ENCODE measurements around the gene PDLIM1. TPM values are rescaled to one million over a fixed set of nuclear protein-coding genes. Genes with fewer than 3 reads are reported as not detected.

PDLIM1 gene, protein sequence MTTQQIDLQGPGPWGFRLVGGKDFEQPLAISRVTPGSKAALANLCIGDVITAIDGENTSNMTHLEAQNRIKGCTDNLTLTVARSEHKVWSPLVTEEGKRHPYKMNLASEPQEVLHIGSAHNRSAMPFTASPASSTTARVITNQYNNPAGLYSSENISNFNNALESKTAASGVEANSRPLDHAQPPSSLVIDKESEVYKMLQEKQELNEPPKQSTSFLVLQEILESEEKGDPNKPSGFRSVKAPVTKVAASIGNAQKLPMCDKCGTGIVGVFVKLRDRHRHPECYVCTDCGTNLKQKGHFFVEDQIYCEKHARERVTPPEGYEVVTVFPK
- 40.6 TPM for polyA plus RNA-seq (ENCODE audit: insufficient read length)

- no peak for DNase-seq (ENCODE audit: low read depth)
Observed at GRCh38 chr10:95290461-95291364, at the start of gene PDLIM1. TSS of gene PDLIM1 (minus strand) at chr10:95291003. CDS start at chr10:95290915, 88 bp downstream.

DNA sequence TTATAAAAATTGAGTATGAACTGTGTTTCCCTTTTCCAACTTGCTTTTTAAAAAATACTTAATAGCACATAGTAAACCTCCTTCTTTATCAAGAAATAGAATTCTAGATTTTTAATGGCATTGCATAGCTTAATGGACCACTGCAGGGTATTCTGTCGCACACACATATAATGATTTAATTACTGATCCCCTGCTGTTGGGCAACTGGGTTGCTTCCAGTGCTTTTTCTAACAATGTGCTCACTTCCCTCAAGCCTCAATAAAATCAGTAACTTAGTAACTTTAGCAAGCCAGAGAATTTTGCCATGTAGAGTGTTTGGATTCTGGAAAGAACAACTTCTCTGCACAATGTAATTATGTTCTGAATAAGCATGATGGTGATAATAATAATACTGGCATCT, 49.1 kb upstream of the PDLIM1 start:
- no peak for DNase-seq (ENCODE audit: low read depth)

DNA sequence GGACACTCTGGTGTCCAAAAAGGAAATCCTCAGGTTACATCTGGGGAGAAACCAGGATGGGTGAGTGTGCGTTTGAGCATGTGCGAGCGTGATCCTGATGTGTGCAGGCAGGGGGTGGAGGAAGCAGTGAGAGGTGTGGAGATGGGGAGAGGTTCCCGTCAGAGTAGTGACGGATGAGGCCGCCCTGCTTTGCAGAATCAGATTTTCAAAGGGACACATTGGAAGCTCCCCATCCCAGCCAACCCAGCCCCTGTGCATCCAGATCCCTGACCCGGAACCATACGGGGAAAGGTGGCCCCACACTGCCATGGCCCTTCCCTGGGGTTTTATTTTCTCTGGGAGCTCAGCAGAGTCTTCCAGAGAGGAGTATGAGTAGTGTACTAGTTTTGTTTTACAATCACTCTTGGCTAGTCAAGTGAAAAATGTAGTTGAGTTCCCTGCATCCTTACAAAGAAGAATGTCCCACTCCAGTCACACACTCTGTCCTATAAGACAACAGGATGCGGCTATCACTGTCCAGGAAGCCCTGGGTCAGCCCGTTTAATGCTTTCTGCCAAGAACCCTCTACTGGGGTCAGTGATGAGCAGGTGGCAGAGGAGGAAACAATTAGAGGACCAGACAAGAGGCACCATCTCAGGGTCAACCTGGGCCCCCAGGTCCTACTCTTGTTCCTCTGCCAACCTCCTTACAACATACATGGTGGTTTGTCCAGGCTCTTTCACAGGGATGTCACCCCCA, 46.8 kb upstream of the PDLIM1 start:
- DNase-seq (ENCODE audit: low read depth): no peak

DNA sequence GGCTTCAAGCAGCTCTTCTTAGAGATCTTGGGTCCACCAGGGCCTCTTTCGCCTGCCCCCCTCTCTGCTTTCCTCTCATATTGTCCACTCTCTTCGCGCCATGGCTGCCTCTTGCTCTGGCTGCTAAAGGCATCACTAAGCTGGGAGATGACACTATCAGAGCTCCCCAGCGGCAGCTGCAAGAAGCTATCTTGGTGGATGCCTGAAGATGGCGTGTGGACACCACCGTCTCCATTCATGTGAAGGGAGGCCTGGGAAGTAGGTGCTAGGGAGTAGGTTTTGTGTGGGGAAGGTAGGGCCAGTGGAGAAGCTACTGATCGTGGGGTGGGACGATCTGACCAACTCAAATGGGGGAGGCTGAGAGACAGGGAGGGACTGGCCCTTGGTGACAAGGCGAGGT, 45.9 kb upstream of the PDLIM1 start:
- no peak for DNase-seq (ENCODE audit: low read depth)

- no peak for DNase-seq (ENCODE audit: low read depth)
Observed at GRCh38 chr10:95335933-95336699, 45.3 kb upstream of the PDLIM1 start.

DNA sequence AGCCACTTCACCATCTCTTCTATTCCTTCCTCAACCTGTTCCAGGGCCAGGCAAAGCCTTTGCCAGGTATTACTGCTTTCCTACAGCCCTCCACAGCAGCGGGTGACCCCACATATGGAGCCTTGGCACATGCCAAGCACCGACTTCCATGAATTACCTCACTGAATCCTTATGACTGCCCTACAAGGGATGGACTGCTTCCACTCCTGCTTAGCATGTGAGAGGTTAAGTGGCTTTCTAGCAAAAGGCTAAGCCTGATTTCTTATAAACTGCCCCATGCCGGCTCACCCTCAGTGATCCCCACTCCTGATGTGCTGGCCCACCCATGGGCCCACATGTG, 44.0 kb upstream of the PDLIM1 start:
- no peak for DNase-seq (ENCODE audit: low read depth)

DNA sequence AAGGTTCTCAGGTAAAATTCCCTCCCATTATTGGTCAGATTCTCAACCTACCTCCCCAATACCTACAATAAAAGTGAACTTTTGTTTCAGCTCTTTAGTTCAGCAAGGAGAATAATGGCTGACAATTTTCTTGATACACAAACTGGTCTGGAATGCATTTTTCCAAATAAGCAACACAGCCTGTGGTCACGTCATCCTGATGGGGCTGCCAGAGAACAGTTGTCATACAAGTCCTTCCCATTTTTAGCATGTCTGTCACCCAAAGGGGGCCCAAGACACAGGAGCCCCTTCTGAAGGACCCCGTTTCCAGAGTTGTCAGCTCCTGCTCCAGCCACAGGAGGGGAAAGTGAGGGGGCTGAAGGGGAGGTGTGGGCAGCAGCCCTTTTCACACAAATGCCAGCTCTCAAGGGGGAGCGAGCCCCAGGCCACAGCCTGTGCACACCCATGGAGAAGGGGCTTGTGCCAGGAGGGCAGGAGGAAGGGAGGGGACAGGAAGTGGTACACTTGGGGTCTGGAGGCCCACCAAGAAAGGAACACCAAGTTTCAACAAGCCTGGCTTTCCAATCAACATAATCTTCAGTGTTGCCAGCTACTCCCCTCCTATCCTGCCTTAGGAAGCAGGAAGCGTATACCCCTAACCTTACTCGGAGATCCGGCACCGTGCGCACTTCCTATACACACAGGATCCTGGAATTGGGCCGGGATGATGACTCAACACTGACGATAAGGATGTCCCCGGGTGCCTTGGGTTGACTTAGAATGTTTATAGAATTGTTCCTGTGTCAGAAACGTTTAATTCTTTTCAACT, 43.4 kb upstream of the PDLIM1 start:
- no peak for DNase-seq (ENCODE audit: low read depth)

- DNase-seq (ENCODE audit: low read depth): no peak
Observed at GRCh38 chr10:95332666-95333249, 42.0 kb upstream of the PDLIM1 start.

DNA sequence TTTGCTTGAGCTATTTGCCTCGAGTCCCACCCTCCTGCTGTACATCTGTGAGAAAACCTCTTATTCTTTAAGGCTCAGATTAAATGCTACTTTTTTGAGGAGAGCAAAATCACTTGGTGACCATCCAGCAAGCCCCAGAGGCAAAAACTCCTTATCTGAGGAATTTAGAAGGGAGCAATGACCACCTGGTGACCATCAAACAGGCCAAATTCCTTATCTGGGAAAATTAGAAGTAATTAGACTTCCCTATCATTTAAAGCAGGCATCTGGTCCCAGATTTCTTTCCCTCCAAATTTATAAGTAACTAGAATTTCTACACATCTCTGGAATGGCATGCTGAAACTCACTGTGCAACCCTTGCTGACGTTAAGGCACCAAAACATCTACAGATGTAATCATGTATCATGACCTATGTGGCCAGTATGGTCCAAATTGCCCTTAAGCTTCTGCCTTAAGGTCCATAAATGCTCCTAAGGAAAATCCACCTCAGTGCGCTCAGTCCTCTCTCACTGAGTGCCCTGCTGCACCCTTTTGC, 40.9 kb upstream of the PDLIM1 start:
- DNase-seq (ENCODE audit: low read depth): no peak

DNA sequence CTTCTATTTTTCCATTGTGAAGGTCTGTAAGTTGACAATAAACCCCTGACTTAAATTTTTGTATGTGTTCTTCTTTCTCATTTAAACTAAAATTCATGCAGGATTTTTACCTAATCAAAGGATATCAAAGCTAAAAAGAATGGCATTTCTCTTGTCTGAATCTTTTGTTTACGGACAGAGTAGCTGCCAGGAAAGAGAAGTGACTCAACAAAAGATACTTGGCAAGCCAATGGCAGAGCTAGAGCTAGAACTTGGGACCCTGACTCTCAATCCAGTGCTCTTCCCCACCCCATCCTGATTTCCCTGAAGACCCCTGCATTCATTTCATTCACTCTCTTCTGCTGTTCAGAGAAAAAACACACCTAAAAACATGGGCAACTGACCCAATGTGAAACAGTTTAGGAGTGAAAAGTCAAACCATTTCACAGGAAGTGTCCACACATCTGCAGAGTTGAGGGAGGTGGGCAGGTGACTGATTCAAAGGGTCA, 40.2 kb upstream of the PDLIM1 start:
- DNase-seq (ENCODE audit: low read depth): no peak

DNA sequence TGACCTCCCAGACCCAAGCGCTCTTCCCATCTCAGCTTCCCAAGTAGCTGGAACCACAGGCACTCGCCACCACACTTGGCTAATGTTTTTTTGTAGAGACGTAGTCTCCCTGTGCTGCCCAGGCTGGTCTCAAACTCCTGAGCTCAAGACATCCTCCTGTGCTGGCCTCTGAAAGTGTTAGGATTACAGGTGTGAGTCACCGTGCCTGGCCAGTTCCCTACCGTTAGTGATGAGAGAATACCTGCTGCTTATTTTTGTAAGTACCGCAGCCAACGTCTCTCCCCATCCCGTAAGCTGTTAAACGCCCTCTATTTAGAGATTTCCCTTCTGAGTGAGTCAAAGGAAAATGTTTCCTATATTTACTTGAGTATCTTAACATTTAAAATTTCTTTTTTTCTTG, 38.5 kb upstream of the PDLIM1 start:
- DNase-seq (ENCODE audit: low read depth): no peak

GRCh38 chr10:95328013-95328412, 37.2 kb upstream of the PDLIM1 start:
- DNase-seq (ENCODE audit: low read depth): no peak

DNA sequence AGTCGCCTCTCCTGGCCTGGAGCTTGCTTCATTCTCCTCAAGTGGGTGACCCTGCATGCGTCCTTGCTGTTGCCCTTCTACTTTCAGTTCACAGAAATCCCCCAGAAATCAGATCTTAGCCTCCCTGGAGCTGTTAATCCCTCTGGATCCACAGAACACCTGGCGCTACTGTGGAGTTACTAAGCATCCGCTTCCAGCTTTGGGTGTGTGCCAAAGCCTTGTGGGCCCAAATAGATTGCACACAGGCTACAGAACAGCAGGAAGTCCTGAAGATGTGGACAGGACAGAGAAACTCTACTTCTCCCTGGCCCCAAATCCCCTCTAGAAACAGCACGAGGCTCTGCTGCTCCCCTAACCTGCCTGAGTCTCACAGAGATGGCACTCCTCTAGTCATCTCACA, 36.6 kb upstream of the PDLIM1 start:
- DNase-seq (ENCODE audit: low read depth): no peak

DNA sequence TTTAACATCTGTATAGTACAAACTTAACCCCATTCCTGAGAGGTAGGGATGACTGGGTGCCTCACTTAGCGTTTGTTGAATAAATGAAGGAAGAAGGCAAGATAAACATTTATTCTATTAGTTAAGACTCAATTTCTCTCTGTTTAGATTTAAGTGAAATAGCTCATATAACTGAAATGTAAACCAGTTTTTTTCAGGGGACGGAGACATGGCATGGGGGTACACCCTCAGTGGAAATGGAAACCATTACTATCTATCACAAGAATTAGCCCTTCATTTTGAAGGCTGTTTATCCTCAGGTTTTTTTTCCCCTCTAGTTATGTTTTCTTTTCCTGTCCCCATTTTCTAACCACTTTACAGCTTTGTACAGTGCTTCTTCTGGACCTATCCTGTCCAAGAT, 35.6 kb upstream of the PDLIM1 start:
- DNase-seq (ENCODE audit: low read depth): no peak

GRCh38 chr10:95325863-95326262, 35.1 kb upstream of the PDLIM1 start:
- no peak for DNase-seq (ENCODE audit: low read depth)

GRCh38 chr10:95324436-95325268, 33.8 kb upstream of the PDLIM1 start:
- no peak for DNase-seq (ENCODE audit: low read depth)

DNA sequence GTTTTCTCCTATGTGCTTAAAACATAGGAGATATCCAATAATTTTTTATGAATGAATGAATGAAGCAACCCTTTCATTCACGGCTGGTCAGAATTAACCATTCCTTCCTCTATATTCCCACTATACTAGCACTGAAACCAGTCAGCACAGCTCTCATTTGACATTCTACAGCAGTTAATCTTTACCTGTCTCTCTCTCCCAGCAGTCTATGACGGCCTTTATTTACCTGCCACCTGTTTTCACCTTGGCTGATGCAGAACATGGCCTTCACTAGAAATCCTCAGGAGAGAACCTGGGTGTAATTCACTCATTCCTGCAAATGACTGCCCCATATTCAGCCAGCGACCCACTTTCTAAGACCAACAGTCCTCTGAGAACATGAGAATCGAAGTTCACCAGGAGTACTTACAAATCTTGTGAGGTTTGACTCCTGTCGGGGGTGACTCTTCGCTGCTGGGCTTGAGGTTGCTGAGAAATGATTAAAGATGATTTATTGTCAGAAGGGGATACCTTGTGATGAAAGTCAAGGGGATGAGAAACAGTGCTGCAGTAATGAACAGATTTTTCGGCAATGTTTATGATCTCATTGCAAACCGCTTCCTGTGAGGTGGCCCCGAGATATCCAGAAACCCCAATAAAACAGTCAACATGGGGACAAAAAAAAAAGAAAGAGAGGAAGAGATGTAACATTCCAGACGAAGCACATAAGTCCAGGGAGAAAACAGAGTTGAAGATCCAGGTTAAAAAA, 30.9 kb upstream of the PDLIM1 start:
- DNase-seq (ENCODE audit: low read depth): no peak

DNA sequence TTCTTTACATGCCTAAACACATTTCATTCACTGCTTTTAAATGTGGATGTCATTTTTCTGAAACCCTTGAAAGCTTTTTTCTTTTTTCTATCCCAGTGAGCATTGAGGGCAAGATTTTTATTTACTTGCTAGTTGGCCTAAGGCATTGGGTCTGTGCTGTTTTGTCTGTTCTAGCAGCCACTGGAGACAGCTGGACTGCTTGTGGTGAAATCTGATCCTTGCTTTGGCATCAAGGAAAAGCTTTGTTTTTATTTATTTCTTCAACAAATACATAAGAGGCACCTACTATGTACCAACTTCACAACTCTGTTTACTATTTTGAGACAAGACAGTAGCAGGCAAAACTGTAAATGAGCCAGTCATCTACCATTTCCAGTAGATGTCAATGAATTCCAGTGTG, 28.4 kb upstream of the PDLIM1 start:
- DNase-seq (ENCODE audit: low read depth): no peak

All from forelimb muscle (tissue), 1 donor.